HG02642 (cell line): ENCODE data around the gene KHDC4.
"Not testable (repeated sequence)": the region's sequence is repeated elsewhere in the genome, so short reads cannot be mapped to it uniquely, and the experiment has no call there.

Experiments
- ATAC-seq: cut with Tn5 transposase; IDR thresholded peaks from one replicate; pipeline ENCODE4 v1.9.1; 2021; ENCODE audit warnings: mild to moderate bottlenecking; ENCODE audit not compliant: unreplicated experiment, poor library complexity

Gene KHDC4

DNA sequence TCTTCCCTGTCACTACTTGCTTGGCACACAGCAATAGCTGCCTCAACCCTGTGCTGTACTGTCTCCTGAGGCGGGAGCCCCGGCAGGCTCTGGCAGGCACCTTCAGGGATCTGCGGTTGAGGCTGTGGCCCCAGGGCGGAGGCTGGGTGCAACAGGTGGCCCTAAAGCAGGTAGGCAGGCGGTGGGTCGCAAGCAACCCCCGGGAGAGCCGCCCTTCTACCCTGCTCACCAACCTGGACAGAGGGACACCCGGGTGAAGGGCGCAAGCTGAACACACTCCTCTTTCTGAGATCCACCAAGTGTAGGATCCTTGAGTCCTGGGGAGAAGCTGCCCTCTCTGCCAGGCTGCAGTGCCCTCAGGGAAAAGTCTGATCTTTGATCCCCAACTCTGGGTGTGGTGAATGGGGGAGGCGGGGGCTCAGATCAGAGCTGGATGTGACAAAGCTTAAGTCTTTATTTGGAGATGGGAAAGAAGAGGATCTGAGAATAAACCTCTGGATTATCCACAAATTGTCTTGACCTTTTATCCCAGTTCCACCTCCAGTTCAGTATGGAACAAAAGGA is 8.4 kb upstream of the KHDC4 start:
- no peak for ATAC-seq

DNA sequence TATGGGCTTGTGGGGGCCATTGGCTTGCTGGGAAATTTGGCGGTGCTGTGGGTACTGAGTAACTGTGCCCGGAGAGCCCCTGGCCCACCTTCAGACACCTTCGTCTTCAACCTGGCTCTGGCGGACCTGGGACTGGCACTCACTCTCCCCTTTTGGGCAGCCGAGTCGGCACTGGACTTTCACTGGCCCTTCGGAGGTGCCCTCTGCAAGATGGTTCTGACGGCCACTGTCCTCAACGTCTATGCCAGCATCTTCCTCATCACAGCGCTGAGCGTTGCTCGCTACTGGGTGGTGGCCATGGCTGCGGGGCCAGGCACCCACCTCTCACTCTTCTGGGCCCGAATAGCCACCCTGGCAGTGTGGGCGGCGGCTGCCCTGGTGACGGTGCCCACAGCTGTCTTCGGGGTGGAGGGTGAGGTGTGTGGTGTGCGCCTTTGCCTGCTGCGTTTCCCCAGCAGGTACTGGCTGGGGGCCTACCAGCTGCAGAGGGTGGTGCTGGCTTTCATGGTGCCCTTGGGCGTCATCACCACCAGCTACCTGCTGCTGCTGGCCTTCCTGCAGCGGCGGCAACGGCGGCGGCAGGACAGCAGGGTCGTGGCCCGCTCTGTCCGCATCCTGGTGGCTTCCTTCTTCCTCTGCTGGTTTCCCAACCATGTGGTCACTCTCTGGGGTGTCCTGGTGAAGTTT is 7.8 kb upstream of the KHDC4 start:
- no peak for ATAC-seq

DNA sequence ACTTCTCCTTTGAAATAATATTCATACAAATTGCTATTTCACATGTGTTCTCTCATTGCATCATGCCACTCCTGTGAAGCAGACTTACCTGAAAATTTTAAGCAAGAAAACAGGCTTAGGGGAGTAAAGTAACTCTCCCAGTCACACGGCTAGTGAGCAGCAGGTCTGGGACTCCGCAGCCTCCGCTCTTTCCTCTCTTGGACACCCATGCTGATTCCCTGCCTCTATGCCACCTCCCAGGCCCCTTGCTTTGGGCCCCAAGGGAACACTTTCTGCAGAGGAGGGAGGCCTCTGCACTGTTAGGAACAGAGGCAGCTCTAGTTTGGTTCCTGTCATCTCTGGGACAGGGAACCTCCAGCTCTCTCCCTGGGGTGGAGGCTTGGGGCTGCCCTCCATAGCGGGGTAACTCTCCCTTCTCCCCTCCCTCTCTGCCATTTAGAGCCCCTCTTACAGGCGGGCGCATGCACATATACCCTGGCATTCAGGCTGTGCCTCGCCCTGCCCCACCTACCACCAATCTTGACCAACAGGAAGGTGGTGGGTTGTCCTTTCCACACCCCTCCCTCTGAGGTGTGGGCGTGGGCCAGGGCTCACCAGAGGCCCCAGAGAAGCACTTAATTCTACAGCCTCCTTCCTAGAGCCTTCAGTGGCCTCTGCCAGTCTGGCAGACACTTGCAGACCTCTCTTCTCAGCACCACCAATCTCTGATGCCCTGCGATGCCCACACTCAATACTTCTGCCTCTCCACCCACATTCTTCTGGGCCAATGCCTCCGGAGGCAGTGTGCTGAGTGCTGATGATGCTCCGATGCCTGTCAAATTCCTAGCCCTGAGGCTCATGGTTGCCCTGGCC is 7.0 kb upstream of the KHDC4 start, which contains the start of gene RXFP4:
Gene RXFP4 (plus strand): TSS at position 646 of the 852 bp plus-strand sequence. CDS start 72 bp downstream, at position 718.
- ATAC-seq: no peak

DNA sequence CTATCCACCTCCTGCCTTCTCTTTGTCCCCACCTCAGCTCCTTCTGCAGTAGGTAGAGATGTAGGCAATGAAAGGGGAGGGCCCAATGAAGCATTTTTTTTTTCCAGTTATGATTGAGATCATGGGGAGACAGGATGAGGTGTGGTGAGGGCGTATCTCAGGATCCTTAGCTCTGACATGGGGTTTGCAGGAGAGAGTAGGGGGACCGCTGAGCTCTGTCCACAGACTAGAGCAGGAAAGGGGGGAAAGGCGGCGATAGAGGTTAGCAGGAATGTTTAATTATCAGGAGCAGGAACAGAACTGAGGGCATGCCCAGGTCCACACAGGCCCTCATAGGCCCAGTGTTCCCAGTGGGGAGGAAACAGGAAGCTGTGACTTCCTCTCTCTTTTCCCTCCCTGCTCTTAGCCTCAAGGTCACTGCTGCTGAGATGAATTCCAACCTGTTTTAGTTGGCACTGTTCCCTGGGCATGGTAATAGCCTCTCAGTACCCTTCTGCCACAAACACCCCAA is 6.3 kb upstream of the KHDC4 start:
- no peak for ATAC-seq

DNA sequence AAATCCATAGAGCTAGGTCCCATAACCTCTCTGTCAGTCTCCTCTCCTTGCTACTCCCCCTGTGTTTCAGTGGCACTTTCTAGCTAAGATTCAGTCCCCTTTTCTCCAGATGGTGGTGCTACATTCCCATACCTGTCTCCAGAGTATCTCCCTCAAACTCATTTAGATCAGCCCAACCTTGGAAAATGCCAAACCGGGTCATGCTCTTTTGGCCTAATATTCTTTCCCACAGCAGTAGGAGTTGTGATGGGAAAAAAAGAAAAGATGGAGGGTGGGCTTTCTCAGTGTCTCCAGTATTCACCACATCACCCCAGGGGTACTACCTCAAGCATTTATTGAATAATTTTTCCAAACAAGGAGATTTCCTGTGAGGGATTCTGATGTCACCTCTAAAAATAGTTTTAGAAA is 4.0 kb upstream of the KHDC4 start:
- ATAC-seq: no peak

DNA sequence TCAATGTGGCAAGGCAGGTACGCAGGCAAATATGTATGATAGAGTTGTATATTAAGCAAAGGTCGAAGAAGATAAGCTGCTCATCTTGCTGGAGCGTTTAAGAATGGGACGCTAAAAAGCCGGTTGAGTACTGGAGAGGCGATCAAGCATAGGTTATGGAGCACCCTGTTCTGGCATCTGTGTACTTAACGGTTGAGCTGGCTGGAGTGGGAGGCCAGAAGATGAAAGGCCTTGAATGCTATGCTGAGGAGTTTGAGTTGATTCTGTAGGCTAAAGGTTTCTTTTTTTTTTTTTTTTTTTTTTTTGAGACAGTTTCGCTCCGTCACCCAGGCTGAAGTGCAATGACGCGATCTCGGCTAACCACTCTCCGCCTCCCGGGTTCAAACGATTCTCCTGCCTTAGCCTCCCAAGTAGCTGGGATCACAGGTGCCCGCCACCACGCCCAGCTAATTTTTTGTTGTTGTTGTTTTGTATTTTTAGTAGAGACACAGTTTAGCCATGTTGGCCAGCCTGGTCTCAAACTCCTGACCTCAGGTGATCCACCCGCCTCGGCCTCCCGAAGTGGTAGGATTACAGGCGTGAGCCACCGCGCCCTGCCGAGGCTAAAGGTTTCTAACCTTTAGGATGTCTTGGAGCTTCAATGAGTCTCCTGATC is 850 bp upstream of the KHDC4 start:
- ATAC-seq: no peak

DNA sequence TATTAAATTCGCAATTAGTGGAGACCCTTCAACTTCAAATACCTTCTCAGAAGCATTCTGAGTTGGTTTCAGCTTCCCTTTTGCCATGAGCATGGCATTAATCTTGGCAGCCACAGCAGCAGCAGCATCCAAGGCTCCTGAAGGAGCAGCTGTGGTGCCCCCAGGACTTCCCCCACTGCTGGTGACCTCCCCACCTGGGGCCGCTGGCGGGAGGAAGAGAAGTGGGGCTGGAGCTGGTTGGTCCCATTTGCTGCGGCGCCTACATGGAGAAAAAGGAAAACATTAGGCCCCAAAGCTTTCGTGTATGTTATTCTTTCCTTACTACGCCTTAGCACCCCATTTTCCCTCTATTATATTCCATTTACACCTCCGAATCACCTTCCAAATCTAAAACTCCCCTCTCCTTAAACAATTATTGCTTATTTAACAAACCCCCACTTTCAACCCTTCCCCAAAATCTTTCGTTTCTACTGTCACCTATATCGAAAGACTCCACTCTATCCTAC is 569 bp downstream of the KHDC4 start:
- ATAC-seq: no peak

DNA sequence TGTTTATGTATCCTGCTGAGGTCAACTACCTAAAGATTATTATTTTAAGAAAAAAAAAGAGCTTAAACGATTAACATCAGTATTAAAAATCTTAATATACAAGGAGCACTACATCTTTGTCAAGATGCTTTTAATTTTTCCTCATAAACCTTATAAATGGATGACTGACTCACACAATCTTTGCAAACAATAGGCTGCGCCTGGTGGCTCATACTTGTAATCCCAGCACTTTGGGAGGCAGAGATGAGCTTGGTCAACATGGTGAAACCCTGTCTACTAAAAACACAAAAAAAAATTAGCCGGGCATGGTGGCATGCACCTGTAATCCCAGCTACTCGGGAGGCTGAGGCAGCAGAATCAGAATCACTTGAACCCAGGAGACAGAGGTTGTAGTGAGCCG is 1.7 kb downstream of the KHDC4 start:
- no peak for ATAC-seq

DNA sequence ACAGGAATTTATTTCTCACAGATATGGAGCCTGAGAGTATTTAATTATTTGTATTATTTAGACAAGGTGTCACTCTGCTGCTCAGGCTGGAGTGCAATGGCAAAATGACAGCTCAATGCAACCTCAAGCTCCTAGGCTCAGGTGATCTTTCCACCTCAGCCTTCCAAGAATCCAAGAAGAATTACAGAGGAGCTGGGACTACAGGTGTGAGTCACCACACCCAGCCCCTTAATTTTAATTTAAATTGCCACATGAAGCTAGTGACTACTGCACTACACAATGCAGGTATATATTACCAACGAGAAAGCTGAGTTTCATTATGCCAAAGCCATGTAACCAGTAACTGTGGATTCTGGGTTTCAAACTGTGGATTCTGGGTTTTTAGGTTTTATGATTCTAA is 2.1 kb downstream of the KHDC4 start:
- no peak for ATAC-seq

DNA sequence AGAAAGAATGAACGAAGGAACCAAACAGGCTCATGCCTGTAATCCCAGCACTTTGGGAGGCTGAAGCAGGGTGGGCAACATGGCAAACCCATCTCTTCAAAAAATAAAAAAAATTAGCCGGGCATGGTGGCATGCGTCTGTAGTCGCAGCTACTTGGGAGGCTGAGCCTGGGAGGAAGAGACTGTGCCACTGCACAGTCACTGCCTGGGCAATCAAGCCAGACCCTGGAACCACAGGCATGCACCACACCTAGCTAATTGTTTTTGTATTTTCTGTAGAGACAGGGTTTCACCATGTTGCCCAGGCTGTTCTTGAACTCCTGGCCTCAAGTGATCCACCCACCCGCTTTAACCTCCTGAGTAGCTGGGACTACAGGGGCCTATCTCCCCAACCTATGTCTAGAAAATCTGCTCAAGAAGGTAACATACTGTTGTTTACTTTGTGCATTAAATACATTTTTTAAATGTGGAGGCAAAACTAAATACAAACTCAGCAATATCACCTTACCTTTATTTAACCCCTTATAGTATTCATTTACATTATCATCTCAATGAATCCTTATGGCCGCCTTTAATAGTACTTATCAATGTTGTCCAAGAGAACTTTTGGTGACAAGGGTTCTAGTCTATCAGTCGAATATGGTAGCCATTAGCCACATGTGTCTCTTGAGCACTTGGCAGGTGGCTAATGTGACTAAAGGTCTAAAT is 2.7 kb downstream of the KHDC4 start:
- ATAC-seq: no peak

DNA sequence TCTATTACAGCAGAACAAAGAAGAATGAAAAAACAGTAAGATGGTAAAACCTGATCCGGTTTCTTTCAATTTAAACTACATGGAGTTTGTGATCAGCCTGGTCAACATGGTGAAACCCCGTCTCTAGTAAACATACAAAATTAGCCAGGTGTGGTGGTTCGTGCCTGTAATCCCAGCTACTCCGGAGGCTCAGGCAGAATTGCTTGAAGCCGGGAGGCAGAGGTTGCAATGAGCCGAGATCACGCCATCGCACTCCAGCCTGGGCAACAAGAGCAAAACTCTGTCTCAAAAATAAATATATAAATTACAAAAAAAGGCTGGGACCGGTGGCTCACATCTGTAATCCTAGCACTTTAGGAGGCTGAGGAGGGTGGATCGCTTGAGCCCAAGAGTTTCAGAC is 3.5 kb downstream of the KHDC4 start:
- ATAC-seq: not testable (repeated sequence)

DNA sequence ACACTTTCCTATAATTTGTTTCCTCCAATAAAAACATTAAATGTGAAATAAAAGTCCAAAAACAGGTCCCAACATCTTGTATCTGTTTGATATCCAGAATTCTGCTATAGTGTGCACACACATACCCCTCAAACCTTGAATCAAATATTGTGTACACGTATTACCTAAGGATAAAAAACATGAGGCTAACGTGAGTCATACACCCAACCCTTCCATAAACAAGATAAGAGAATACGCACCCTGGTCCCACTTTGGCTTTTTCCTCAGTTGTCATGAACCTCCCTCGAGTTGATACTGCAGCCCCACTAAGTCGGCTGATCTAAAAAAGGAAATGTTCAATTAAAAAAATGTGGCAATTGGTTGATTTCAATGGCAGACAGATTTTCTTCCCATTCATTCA is 5.2 kb downstream of the KHDC4 start:
- no peak for ATAC-seq

DNA sequence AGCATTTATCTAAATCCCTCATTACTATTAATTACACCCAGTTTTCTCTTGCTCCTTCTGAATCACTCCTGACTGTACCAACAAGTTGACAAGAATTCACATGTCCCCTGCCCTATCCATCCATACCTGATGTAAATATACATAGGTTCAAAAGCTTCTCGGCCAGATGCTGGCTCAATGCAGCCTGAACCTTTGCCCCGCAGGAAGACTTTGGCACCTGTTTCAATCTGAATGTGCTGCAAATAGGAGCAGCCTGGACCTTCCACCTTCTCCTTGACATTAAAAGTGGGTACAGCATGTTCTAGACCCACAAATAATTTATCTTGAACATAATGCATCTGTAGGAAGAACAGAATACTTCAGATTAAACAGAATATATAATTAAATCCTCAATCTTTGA is 8.7 kb downstream of the KHDC4 start:
- no peak for ATAC-seq

DNA sequence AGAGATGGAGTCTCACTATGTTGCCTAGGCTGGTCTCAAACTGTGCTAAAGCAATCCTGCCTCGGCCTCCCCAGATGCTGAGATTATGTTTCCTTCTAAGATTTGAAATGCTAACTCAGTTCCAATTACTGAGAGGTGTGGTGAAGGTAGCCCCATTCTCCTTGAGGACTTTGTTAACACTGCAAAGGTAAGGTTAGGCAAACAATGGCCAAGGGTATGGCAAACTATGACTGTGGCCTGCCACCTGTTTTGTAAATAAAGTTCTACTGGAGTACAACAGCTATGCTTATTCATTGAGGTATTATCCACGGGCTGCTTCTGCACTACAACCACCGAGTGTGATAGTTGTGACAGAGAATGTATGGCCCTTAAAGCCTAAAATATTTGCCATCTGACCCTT is 13.5 kb downstream of the KHDC4 start:
- no peak for ATAC-seq

DNA sequence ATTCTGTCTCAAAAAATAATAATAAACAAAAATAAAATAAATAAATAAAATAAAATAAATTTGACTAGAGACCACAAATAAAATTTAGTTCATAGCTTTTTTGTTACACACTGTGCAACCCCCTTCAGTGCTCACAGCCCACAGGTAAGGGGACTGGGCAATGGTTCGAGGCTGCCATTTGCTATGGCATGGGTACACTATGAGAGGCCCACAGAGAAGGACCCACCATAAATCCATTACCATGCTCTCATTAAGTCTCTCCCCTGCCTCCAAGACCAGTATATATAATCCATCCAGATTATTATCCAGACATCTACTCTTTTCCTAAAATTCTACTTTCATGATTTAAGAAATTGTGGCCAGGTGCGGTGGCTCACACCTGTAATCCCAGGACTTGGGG is 14.4 kb downstream of the KHDC4 start:
- ATAC-seq: no peak

DNA sequence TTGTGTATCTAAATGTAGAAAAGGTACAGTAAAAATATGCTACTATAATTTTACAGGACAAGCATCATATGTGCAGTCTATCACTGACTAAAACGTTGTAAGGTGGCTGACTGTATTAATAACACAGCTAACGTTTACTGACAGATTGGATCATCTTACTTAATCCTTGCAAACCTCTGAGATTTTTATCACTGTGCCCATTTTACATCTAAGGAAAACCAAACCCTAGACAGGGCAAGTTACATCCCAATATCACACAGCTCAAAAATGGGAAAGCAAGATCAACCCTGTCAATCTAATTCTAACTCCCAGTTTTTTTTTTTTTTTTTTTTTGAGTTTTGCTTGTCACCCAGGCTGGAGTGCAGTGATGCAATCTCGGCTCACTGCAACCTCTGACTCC is 15.6 kb downstream of the KHDC4 start:
- ATAC-seq: no peak

DNA sequence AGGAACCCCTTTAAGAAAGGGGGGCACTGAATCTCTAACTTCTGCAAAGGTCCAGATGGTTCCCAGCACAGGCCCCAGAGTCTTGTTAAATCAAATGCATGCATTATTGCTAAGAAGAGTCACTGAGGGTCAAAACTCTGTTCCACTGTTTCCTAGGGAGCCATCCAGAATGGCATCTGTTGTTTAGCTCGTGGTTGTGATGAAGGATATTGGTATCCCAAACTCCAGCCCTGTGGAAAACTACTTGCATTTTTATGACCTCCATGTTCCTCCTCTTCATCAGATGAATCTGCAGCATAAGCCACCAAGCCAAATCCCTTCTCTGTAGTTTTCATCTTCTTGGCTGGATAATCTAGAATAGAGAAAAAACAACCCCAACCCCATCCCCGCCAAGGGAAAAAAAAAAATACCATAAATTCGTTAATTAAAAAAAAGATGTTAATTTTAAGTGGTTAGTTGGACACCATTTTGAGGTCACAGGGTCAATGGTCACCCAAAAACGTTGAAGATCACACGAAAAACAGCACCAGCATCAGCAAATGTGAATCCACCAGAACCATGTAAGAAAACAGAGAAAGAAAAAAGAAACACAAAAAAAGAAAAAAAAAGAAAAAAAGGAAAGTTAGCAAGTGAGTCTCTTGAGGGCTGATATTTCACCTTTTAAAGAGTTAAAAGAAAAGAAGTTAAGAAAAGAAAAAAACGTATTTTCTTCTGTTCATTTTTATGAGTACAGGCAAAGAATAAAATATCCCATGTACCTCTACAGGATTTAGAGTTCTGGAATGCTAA is 20.1 kb downstream of the KHDC4 start:
- ATAC-seq: no peak

DNA sequence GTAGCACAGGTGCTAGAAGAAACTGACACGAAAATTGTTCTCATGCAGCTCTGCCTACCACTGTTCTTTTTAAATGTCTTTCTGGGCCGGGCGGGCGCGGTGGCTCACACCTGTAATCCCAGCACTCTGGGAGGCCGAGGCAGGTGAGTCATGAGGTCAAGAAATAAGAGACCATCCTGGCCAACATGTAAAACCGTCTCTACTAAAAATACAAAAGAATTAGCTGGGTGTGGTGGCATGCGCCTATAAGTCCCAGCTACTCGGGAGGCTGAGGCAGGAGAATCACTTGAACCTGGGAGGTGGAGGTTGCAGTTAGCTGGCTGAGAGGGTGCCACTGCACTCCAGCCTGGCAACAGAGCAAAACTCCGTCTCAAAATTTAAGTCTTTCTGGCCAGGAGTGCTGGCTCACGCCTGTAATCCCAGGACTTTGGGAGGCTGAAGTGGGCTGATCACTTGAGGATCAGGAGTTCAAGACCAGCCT is 22.1 kb downstream of the KHDC4 start:
- ATAC-seq: no peak
